Fibroblast of the conjunctiva (primary cell): ENCODE data around the gene SESN1.
"Not testable (repeated sequence)": the region's sequence is repeated elsewhere in the genome, so short reads cannot be mapped to it uniquely, and the experiment has no call there.

Experiments
- DNase-seq: peaks from one replicate; pipeline ENCODE4 v3.0.0-alpha.2; 2010; ENCODE audit warnings: low read depth

The SESN1 gene

DNA sequence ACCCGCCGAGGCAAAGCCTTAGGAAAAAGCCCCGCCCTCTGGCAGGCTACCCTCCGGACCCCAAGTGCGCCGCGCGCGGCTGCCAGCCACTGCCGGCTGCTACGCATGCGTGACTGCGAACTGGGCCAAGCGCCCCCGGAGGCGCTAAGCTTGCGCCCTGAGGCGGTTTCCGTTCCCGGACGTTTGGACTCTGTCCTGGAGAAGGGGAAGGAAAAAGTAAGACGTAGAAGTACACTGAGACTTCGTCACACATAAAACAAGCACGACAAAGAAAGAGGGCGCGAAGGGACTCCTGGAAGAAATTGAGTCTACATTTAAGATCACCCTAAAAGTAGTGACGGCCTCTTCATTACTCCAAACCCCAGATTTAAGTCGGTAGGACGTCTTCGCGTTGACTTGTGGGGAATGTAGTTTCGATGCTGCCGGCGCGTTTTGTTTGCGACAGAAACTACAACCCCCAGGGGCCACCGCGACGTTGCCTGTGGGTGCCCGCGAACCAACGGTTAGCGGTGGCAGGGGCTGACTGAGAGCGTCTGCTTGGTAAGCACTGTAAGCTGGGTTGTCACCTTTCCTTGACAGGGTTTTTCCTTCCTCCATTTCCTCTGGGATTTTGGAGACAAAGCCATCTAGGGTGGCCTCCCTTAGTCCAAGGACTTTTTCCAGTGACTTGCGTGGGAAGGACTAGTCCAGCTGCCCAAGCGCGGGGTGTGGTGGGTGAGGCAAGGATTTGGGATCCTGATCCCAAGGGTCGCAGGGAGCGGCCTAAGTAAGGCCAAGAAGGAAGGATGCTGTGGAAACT lies 589 bp upstream of the SESN1 start, which contains the start of gene CEP57L1:
CEP57L1 (plus strand) TSS at position 472 of the 799 bp plus-strand sequence. CDS start 49,715 bp downstream, outside the sequence.
- peak; percentile 99 for DNase-seq

DNA sequence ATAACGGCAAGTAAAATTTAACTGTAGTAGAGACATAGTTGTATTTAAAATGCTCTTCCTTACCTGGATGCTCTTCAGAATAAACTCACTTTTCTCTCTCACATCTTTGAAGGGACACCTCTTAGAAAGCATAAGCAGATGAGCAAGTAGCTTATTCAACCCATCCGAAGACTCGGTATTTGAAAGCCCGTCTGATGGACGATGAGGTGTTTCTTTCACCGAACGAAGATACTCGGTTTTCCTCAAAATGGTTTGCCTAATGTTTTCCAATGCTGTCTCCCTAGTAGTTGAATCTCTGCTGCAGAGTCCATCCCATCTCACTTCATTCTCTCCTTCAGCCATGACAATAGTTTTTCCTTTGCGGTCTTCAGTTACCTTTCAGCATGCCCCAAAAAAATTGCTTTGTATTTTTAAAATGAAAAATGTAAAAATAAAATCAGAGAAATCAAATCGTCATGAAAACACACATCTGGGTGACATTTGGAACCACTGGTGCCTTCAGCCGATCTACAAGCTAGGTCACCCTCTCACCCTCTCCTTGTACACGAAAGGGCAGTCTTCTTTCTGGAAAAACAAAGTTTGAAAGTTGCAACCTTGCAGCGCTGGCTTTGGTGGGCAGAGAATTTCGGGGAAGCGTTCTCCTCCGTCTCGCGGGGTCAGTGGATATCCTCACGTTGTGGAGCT lies 772 bp downstream of the SESN1 start:
- no peak for DNase-seq

DNA sequence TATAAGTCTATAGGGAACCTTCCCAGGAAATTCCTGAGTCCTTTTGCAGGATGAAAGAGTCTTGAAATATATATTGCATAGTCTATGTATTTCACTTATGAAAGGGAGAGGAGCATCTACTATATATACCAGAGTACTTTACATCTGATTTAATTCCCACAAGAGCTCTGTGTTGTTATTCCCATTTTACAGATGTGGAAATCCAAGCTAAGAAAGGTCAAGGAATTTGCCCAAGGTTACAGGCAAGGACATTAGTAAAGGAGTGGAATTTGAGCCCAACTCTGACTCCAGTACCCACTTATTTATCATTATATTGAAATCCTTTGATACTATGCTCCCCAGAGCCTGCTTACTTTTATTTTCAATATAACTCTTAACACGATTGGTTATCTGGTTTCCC lies 2.6 kb downstream of the SESN1 start:
- DNase-seq, result no peak

DNA sequence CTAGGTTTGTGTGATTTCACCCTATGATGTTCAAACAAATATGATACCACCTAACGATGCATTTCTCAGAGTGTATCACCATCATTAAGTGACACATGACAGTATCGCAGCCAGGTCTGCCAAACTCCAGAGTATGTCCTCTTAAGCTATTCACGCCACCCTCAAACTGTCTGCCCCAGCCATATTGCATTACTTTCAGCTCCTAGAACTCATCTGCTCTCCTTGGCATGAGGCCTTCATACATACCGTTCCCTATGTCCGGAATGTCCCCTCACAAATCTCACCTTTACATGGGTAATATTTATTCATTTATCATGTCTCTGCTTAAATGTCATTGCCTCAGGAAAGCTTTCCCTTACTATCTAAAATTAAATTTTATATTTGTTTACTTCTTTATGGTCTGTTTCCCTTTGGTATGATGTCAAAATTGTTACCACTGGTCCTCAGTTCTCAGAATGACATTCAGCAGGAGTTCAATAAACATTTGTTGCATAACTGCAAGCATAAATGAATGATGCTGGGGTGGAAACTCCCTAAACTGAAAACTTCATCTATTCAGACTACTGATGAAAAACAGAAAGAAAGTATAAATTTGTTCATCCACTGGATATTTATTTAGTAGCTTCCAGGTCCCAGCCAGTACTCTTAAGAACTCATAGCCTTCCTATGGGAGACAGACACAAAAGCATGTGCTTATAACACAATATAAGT lies 3.2 kb downstream of the SESN1 start:
- no peak for DNase-seq

DNA sequence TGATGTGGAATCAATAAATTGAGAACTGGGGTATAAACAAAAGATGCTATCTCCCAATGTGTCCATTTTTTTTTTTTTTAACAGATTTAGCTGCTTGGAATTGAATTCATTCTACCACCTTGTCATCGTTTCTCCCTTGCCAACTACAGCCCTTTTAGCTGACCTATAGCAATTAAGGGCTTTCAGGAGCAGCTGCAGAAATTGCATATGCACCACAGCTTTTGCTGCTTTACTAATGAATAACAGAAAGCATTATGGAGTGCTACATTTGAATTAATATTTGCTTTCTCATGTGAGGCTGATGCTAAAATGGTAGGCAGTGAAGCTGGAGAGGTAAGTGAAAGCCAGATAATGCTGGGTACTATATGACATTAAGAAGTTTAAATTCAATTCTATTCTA lies 5.7 kb downstream of the SESN1 start:
- DNase-seq, result no peak

DNA sequence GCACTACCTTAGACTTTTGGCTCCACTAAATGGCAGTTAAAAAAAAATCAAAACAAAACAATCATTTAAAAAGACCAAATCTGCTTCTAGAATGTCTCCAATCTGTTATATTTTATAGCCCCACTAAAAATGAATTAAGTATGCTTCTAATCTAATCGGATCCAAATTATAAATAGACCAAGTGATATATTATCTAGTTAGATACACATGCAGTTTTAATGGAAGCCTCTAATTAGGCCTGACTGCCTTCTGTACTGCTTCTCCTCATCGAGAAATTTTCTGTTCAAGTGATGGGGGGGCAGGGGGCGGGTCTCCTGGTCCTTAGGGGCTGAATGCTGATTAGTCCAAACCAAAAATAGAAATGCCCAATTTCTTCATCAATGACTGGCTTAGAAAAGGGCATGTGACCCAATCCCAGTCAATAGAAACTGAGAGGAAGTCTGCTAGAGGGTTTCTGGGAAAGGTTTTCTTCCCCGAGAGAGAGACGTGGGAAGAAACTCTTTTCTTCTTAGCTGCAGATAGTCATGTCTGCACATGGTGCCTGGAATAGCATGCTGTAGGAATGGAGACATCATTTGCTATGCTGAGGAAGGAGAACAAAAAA lies 6.9 kb downstream of the SESN1 start:
- no peak for DNase-seq

DNA sequence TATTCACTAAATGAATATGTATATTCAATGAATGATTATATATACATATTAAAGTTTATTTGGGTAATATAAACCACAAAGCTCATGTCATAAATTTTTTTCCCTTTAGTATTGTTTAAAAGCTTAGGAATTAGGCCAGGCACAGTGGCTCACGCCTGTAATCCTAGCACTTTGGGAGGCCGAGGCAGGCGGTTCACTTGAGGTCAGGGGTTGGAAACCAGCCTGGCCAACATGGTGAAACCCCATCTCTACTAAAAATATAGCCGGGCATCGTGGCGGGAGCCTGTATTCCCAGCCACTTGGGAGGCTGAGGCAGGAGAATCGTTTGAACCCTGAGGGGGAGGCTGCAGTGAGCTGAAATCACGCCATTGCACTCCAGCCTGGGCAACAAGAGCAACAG lies 10.5 kb downstream of the SESN1 start:
- not testable (repeated sequence) for DNase-seq

DNA sequence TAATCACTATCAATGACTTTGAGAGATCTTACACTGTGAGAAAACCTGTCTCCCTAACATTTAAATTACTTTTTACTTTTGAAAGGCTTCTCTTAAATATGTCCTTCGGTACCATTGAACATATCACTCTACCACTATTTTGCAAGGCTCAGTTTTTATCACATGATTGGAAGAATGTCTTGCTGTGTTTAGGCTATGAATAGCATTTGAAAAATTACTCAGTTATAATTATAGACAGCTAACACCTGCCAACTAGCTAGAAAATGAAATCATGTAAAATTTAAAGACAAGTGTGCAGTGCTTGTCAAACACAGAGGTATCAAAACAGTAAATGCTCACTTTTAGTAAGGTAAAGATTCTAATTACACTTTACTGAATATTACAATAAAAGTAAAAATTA lies 11.0 kb downstream of the SESN1 start:
- DNase-seq, result no peak

DNA sequence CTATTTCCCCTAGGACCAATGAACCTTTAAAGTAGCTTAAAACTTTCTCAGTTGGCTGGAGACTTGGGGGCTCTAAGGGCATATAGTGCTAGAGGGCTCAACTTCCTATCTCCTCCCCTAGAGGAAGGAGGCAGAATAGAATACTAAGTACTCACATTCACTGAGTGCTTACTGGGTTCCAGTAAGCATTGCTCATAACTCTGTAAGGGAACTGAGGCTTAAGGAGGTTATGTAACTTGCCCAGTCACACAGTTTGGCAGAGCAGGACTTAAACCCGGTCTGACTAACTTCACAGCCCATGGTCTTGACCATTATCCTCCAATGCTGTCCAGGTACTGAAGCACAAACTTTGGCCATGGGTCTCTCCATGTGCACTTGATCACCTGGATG lies 12.5 kb downstream of the SESN1 start:
- DNase-seq, result no peak

DNA sequence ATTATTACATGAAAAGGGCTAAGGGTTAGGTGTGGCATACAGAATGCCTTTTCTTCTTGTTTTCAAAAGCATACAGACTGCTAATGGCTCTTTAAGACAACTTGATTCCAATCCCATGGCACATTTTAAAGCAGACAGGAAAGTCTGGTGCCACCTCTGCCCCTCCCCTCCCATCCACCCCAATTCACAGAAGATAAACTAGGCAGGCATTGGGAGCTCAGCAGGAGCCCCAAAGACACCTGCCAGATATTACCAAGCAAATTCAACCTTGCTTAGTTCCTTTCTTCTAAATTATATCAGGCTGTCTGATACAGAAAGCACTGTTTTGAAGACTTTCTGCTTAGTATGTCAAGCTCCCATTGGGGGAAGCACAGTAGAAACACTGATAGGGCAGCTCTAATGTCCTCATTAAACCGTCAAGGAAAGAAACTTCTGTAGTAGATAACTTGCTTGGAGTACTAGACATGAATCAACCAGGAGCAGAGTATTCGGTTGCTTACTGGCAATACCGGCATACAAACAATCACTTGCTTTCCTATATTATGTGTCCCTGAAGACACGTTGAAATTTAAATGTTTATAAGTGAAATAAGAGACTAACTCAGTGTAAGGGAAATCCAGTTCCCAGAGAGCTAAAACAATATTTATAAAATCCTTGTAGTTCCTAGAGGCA lies 13.0 kb downstream of the SESN1 start:
- no peak for DNase-seq

DNA sequence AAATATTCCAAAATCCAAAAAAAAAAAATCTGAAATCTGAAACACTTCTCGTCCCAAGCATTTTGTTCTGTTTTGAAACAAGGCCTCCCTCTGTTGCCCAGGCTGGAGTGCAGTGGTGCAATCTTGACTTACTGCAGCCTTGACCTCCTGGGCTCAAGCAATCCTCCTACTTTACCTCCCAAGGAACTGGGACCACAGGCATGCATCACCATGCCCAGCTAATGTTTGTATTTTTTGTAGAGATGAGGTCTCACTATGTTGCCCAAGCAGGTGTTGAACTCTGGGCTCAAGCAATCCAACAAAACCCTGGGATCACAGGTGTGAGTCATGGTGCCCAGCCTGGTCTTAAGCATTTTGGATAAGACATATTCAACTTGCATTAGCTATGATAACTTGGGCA lies 13.6 kb downstream of the SESN1 start:
- DNase-seq, result no peak

DNA sequence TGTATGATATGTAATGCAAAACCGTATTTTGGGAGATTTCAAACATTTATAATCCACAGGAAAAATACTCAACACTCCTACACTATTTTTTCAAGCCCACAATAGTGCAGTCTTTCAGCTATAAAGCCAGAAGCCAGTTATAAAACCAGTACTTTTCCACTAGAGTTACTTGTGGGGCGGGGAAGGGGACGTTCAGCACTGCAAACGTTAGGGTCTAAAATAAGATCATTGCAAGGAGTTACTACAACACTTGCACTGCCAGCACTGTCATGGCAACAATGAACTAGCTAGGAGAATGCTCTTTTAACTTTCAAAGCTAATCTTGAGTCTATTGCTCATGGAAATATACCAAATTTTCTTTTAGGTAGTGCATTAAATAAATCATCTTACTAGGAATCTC lies 14.7 kb downstream of the SESN1 start:
- DNase-seq, result no peak

DNA sequence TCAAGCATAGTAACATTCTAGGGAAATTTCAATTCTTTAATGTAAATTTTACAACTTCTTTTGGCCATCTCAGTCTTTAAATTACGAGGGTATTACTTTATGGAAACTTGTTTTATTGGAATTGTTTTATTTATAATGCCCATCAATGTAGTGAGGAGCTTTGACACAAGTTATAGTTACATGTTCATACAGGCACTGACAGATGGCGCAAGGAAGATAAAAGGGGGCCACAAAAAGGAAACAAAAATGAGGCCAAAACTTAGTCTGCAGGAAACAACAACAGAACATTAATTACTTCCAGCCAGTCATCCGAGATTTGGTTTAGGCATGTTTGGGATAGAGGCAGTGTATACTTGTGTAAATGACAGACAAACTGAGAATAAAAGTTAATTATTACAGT lies 18.3 kb downstream of the SESN1 start:
- DNase-seq, result no peak

DNA sequence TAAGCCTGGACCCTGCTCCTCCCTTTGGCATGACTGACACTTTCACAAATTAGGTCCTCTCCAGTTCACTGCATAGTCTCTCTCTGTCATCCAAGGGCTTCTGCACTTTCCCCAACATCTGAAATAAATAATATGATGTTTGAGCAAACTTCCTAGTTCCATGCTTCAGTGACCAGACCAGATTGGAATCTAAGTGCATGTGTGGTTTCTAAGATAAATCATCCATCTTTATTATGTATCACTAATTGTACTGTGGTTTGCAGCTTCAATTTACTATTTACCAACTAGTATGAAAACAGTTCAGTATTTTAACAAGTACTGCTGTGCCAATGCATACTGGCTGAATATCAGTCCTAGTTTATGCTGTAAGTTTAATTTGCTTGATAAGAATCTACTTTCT lies 18.7 kb downstream of the SESN1 start:
- DNase-seq, result no peak

DNA sequence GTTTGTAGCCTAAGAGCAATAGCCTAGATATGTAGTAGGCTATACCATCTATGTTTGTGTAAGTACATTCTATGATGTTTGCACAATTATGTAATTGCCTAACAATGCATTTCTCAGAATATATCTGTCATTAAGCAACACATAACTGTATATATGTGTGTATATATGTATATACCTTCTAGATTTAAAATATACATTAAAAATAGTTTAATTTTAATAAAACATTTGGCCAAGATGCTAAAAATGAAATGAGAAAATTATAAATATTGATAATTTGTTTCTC lies 20.6 kb downstream of the SESN1 start:
- DNase-seq, result no peak

DNA sequence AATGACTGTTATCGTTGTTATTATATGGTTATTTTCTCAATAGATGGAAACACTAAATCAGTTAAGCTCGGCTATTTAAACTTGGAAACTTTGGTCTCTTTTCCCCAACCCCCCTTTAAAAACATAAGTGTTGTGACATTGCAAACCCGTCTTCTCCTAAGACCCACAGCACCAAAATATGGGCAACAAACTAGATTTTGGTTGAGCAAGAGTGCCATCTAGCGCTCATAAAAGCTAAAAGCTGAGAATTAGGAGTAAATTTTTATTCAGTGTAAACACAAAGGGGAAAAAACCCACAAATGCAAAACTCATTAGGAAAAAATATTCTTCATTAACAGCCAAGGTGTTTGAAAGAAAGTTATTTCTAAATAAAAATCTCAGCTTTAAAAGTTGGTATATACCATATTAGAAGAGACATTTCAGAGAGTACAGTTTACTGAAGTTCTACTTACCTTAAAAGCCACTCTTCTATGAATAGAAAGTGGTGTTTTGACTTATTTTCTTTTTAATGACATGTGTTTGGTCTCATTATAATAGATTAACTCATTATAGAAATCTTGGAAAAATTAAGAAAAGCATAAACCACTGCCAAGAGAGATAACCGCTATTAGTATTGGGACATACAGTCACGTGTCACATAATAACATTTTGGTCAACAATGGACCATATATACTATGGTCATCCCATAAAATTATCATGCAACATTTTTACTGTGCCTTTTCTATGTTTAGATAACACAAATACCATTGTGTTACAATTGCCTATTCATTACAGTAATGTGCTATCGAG lies 21.1 kb downstream of the SESN1 start:
- peak; percentile 61 for DNase-seq

DNA sequence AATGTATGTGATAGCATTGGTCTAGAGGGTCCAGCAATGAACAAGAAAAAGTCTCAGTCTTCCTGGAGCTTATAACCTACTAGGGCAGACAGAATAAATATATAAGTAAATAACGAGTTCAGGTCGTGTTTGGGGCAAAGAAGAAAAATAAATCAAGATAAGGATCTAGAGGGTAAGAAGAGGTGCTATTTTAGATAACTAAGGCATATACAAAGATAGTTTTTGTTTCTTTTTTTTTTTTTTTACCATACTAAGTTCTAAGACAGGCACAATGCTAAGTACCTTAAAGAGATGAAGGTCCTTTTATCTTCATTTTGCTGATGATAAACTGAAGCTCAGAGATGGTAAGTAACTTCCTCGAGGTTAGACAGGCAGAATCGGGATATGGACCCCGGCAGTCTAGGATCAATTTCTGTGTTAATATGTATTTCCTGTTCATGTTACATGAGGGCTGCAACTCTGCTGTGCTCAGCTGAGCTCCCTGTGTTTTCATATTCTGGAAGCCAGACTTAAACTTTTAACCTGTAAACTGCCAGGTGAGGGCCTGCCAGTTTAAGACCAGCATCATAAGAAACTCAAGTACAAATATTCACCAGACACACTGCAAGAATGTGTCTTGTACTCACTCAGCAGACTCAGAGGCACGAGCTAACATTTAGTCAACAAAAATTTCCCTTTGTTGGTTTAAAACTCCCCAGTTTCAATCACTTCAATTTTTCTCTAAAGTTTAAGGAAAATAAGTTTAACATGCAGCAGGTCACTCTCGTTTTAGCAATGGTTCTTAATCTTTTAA lies 23.3 kb downstream of the SESN1 start:
- DNase-seq, result no peak

DNA sequence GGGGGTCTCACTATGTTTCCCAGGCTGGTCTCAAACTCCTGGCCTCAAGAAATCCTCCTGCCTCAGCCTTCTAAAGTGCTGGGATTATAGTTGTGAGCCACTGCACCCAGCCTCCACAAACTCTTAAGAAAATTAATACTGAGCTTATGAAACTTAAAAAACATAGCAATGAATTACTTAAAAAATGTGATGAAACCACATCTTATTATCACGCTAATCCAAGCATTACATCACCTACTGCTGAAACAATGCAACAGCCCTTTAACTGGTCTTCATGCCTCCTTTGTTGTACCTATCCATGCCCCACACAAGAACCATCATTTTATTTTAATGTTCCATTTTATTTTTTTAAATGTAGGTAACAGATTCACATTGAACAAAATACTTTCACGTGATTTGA lies 24.9 kb downstream of the SESN1 start:
- DNase-seq, result no peak

DNA sequence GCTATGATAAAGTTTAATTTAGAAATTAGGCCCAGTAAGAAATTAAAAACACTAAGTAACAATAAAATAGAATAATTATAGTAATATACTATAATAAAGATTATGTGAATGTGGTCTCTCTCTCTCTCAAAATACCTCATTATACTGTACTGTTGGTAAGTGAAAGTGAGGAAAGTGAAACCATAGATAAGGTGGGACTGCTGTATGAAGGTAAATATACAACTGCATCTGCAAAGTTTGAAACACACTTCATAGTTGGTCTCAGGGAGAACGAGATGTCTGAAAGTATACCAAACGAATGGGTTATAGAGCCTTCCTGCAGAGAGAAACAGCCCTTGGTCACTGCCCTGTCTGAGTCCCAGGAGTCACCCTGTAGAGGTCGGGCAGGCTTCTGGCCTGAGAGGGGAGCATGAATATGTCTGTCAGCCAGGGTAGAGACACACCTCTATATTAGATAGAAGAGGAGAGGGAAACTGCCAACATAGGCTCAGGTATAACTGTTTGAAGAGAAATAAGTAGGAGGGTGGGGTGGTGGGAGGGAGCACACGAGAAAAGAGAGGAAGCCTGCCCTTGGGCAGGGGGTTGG lies 31.8 kb downstream of the SESN1 start:
- no peak for DNase-seq

DNA sequence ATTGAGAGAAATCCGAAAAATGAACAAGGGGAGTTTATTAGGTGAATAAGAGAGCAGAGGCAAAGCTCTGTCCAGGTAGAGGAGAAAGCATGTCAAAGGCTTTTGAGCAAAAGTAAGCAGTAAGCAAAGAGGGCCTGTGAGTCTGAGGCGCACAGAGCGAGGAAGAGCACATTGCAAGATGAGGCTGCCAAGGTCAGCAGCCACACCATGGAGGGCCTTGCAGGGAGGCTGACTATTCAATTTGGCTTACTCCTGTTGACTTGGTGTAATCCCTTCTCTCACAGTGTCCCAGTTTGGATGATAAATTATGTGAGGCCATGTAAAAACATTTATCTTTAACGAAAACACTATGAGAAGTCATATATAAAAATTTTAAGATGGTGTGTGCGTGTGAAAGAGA lies 32.4 kb downstream of the SESN1 start:
- DNase-seq, result no peak
